Cerebellar nuclear complex (tissue), 1 donor: ENCODE measurements around the gene MID1IP1.

Source experiments
- DNase-seq, 2 experiments: peaks; one replicate each; lab custom pipeline; 2025; lab: John Stamatoyannopoulos, UW

The MID1IP1 gene

DNA sequence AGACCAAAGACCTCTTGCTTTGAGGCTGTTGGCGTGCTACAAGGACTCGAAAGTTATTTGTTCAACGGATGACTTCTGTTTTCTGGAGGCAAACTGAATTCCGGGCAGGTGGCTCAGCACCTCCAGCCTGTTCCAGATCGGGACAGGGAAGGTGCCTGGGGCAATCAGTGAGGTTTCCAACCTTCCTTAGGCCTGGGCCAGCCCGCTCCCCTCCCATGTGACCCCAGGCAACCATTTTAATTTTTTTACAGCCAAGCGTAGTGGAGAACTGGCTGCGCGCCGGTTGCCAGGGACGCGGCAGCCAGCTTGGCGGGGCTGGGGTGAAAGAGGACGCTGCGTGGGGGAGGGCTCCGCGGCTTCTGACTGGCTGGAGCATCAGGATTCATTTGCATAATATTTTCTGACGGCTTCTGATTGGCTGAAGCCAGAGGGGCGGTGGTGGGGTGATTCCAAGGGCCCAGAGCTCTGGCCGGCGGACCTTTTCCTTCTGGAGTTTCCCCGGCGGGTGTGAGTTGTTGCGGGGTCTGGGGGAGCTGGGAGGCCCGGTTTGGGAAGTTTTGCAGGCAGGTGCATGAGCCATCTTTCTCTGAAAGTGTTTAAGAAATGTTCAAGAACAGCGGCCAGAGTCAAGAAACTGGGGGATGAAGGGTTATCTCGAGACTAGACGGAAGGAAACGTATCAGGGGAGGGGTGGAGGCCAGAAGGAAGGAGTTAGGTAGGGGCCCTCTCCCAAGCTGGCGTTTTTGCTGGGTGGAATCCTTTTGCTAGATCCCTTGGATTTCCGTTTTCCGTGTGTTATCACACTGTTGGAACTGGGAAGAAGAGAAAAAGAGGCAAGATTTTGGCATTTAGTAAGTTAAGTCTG is at the start of gene MID1IP1:
MID1IP1 (plus strand) TSS at position 479 of the 865 bp plus-strand sequence. CDS start 3,488 bp downstream, outside the sequence.
- no peak for DNase-seq

DNA sequence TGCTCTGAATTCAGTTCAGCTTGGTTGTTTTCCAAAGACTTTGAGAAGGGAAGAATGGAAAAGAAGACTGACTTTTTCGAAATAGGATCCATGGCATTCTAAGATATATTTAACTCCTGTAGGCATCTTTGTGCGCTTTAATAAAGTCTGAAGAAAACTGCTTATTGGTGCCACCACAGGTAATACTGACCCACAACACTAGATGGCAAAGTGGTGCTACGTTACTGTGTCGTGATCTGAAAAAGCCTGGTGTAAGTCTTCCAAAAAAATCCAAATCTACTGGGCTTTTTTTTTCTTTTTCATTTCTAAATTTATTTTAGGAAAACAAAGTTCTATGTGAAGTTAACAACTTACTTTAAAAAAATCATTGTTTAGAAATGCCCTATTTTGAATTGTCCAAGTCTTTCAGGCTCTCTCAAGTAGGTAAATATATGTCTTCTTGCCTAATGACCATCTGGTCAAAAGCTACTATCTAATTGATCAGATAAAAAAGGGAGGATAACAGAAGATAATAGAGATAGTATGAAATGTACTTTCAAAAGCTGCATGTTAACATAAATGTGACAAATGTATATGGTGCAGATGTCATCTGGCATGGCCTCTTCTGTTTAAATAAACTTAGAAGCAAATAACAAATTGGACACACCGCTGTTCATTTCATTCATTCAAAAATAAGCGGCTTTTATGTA is 47.0 kb upstream of the MID1IP1 start:
- no peak for DNase-seq

DNA sequence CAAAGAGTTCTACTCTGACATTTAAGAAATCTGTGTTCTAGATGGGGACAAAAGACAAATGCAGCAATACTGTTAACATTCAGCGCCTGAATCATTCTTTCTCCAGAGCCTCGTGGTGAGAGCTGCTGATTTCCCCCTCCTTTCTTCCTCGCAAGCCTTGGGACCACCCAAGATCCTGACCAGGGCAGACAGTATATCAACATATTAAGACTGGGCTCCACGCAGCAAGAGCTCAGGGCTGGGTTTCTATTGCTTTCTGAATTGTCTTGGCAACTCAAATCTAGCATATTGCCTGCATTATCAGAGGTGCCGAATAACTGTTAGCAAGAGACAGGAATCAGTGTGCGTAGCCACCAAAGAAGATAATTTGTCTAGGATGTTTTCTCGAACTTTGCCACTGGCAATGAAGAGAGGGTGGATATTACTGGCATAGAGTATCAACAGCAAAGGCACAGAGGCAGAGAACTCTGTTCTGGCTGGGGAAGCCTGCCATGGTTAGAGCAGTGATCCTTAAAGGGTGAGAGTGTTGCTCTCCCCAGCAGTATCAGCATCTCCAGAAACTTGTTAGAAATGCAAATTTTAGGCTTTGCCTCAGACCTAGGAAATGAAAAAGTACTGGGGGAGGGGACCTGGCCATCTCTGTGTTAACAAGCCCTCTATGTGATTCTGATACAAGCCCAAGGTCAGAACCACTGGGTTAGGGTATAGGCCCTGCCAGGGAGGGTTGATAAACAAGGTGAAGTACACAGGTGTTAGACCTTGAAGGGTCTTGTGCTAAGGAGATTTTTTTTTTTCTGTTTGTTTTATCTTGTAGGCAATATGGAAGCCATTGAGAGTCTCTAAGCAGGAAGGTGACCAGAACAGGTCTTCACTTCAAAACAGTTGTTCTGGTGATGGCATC is 46.2 kb upstream of the MID1IP1 start:
- DNase-seq = no peak

- no peak for DNase-seq
These were observed 40.4 kb upstream of the MID1IP1 start for GRCh38 chrX:38760883-38761282.

DNA sequence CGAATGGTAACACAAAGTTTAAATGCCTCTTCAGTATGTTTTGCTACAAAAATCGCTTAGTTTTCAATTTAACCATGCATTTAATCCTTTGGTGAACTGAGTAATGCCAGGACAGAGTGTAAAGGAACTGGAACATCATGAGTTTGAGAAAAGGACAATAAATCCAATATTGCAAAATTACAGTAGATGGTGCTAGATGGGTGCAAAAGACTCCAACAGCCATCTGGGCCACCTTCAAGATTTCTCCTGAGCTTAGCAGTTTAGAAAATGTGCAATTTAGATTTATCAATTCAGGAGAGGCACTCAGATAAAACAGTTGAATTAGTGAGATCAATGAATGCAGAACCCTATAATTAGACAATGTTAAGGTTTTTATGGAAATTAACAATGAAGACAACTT is 33.2 kb upstream of the MID1IP1 start:
- no peak for DNase-seq

- DNase-seq = no peak
These were observed 31.1 kb upstream of the MID1IP1 start for GRCh38 chrX:38770152-38770551.

- DNase-seq = no peak
These were observed 27.0 kb upstream of the MID1IP1 start for GRCh38 chrX:38774249-38774648.

DNA sequence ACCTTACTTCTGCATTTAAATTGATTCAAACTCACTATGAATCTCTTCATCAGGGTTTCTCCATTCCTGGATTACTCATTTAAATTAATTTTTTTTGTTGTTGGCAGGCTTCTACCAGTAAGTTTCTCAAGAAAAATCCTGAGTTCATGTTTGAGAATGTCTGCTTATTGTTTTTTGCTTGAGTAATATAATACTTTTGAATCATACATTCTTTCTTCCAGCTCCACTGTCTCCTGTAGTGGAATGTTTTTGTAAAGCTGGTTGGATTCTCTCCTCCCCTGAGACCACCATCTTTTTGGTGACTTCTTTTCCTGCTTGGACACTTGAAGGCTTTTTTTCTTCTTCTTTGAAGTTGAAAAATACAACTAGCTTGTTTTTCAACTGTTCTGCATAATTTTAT is 4.3 kb upstream of the MID1IP1 start:
- no peak for DNase-seq

DNA sequence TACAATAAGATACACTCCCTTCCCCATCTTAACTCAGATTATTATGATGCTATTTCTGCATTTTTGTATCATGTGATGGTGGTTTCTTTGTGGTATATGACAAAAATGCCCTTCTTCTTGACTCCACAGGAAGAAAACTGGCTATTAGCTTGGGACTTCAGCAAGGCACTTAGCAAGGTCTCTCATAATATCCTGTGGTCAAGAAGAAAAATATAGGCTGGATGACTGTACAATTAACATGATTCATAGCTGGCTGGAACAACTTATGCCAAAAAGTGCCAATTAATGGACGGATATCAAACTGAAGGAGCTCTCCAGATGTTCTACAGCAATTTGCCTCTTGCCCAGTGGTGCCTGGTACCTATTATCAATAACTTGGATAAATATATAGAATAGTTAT is 2.3 kb upstream of the MID1IP1 start:
- no peak for DNase-seq

GRCh38 chrX:38799995-38800580 is 1.2 kb upstream of the MID1IP1 start:
- DNase-seq = no peak

DNA sequence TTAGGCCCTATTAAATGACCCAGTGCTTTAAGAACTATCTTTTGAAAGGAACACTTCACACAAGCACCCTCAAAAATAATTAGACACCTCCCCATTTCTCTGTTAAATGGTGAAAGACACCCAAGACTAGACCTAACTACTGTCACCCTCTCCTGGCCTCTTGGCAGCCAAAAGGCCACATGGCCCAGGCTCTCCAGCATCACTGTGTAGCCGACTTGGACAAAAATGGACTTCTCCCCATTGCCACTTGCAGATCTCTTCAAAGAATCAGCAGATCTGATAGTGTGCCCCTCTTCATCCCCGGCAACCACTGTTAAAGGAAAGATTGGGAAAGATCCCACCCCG is 2.0 kb downstream of the MID1IP1 start:
- no peak for DNase-seq

DNA sequence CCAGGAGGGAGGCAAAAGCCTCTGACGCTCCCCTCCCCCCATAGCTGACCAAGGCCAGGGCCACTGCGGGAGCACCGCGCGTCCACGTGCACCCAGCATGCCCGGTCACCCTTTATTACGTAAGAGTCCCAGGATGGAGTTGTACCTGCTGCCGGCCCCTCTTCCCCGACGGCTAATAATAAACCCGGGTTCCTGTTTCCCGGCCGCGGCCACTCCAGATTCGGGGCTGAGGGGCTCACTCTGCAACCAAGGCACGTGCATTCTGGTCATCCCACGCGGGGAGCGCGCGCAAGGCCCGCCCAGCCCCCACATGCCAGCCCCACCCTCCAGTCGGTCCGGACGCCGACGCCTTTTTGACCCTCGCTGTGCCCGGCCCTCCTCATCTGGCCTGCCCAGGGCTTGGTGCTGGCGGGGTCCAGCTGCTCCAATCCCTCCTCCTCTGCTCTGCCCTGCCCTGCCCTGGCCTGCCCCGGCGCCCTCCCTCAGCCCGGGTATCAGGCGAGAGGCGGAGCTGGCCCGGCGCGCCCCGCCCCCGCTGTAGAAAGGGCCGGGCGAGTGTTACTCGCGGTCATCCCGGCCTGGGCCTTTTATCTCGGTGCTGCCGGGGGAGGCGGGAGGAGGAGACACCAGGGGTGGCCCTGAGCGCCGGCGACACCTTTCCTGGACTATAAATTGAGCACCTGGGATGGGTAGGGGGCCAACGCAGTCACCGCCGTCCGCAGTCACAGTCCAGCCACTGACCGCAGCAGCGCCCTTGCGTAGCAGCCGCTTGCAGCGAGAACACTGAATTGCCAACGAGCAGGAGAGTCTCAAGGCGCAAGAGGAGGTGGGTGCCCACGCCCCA is 2.6 kb downstream of the MID1IP1 start:
- no peak for DNase-seq

- no peak for DNase-seq
These were observed 3.1 kb downstream of the MID1IP1 start for GRCh38 chrX:38804432-38804681.

- DNase-seq = no peak
These were observed 3.6 kb downstream of the MID1IP1 start for GRCh38 chrX:38804682-38805431.

DNA sequence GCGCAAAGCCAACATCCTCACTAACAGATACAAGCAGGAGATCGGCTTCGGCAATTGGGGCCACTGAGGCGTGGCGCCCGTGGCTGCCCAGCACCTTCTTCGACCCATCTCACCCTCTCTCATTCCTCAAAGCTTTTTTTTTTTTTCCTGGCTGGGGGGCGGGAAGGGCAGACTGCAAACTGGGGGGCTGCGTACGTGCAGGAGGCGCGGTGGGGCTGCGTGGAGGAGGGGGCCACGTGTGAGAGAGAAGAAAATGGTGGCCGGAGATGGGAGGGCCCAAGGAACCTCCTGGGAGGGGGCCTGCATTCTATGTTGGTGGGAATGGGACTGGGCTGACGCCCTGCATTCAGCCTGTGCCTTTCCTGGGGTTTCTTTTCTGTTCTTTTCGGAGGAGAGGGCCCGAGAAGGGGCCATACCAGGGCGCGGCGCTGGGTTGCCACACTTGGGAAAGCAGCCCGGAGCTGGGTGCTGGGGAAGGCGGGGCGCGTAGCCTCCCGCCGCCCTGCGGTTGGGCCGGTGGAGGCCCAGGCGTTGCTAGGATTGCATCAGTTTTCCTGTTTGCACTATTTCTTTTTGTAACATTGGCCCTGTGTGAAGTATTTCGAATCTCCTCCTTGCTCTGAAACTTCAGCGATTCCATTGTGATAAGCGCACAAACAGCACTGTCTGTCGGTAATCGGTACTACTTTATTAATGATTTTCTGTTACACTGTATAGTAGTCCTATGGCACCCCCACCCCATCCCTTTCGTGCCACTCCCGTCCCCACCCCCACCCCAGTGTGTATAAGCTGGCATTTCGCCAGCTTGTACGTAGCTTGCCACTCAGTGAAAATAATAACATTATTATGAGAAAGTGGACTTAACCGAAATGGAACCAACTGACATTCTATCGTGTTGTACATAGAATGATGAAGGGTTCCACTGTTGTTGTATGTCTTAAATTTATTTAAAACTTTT is 4.5 kb downstream of the MID1IP1 start:
- no peak for DNase-seq

DNA sequence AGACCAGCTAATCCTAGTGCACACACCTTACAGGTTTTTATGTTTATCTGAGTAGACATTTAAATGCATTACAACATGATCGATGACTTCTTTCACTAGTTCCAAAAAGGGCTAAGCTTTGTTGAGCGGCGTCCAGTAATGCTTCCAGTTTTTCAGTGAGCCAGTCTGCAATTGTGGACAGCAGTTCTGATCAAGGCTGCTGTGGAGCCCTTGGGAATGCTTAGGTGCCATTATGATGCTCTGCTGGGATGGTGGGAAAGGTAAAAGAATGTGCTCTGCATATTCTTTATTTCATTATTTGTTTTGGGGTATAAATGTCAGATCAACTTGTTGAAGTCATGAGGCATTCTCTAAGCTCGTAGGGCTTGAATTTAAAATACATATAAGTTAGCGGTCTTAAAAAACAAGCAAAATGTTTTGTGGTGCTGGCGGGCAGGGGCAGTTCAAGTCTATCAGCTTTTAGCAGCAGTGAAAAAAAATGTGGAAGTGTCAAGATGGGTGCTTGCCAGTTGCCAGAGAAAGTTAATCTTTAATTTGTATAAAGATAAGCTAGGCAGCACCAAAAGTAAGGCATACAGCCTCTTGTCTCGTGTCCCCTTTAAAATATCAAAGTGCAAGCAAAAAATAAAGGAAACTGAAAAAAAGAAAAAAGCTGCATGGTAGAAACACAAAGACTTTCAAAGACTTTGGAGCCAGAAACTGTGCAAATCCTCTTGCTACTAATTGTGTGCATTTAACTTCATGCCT is 5.8 kb downstream of the MID1IP1 start:
- no peak for DNase-seq

DNA sequence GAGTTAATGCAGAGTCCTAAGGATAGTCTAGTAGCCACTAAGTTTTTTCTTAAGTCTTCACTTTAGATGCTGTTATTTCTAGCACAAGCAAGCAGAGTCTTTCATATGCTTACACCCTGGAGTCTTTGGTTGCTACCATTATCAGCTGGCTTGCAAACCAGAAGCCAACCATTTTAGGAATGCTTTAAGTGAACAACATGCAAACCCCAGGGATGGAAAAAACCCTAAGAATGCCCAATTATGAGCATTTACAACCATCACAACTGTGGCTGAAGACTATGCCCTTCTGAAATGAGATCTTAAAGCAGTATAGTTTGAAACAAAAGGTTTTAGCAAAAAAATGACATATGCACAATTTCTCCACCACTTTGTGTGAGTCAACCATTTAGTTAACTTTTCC is 6.6 kb downstream of the MID1IP1 start:
- no peak for DNase-seq

- DNase-seq = no peak
These were observed 10.4 kb downstream of the MID1IP1 start for GRCh38 chrX:38811515-38812243.
